Subcutaneous adipose tissue (tissue), 4 donors: ENCODE results near the gene TRIP12. TPM values are rescaled to one million over a fixed set of nuclear protein-coding genes. Genes with fewer than 3 reads are reported as not detected.

Experiments
- total RNA-seq, 4 donors: library from RNA; depleted of rRNA; stranded (reverse); fragments of >200 nt; gene quantifications; one replicate each; pipeline ENCODE4 v1.1.0, GENCODE V29; 2016
- TF ChIP-seq, protein P1 (sequence below): fragments of 450-650 bp; IDR thresholded peaks from one replicate; pipeline ENCODE4 v1.5.1; 2016; ENCODE audit warnings: low read depth, mild to moderate bottlenecking, control low read depth, antibody characterized with exemption, moderate library complexity

TRIP12 gene
- total RNA-seq, 4 donors from 2014 or later: 202 to 249 (median 216) TPM

- TF ChIP-seq, protein P1, sequence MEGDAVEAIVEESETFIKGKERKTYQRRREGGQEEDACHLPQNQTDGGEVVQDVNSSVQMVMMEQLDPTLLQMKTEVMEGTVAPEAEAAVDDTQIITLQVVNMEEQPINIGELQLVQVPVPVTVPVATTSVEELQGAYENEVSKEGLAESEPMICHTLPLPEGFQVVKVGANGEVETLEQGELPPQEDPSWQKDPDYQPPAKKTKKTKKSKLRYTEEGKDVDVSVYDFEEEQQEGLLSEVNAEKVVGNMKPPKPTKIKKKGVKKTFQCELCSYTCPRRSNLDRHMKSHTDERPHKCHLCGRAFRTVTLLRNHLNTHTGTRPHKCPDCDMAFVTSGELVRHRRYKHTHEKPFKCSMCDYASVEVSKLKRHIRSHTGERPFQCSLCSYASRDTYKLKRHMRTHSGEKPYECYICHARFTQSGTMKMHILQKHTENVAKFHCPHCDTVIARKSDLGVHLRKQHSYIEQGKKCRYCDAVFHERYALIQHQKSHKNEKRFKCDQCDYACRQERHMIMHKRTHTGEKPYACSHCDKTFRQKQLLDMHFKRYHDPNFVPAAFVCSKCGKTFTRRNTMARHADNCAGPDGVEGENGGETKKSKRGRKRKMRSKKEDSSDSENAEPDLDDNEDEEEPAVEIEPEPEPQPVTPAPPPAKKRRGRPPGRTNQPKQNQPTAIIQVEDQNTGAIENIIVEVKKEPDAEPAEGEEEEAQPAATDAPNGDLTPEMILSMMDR: no peak
Measured at GRCh38 chr2:229798446-229799155, 123.2 kb downstream of the TRIP12 start.

GRCh38 chr2:229795058-229795457 lies 126.8 kb downstream of the TRIP12 start:
- TF ChIP-seq, protein P1: no peak

DNA sequence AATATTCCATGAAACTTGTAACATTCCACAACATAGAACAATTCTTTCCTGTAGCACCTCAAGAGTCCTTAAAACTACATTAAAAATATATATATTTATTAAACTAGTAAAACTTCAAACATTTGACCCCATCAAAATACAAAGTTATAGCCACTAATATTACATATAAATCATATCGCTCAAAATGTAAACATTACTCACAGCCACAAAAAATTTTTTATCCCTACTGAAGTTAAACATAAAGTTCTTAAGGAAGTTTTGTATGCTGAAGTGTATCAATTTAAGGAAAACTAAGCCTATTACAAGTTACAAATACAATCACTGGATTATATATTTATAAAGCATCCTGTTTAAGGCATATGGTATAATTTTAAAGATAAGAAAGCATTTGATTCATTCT lies 127.2 kb downstream of the TRIP12 start:
- TF ChIP-seq, protein P1: no peak

GRCh38 chr2:229784791-229785190 lies 137.0 kb downstream of the TRIP12 start:
- TF ChIP-seq, protein P1: no peak

DNA sequence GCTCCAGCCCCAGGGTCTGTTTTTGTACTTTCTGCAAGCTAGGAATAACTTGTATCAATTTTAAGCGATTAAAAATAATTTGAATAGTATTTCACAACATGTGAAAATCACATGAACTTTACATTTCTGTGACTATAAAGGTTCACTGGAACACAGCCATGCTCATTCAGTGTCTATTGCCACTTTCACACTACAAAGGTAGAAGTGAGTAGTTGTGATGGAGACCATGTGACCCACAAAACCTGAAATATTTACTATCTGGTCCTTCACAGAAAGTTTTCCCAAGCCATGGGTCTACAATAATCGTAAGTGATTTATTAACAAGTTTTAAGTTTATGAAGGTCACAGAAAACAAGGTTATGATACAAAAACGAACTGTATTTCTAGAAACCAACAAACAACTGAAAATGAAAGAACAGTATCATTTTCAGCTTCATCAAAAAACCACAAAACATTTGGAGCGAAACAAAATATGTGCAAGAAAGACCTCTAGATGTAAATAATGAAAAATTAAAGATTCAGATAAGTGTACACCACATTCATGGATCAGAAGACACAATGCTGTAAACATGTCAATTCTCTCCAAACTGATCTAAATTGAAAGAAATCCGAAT lies 138.6 kb downstream of the TRIP12 start:
- TF ChIP-seq, protein P1: no peak

DNA sequence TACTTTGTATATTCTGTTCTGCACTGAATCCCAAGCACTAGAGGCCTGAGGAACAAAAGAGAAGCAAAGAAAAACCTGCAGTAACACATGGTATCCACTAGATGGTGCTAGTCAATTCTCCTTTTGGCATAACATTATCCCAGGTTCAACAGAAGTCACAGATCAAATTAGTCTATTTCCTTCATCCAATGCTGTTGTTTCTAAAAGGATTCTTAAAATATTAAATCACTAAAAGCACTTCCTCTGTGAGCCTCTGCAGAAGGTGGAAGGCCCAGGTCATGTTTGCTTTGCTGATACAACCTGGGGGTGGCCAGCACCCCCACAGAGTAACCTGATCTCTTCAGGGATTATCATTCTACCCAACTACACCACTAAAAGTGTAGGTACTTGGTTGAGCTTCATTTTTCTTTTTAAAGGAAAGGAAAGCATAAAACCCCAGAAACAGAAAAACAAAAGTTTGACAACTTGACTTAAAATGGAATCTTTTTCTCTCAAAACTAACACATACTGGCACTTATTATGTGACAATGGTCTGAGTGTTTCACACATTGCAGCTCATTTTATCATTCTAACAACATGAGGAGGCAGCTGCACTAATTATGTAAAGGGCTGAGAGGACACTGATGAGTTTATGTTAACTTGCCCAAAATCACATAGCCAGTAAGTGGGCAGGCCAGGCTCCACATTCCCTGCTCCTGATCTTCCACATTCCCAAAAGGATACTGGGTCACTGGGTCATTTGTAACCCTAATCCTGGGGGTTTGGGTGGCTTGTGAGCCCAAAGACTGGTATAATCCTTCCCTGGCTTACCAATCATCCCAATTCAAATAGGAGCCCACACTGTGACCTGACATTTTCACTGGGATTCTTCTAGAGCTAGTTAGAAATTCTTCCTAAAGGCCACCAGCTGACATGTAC lies 140.7 kb downstream of the TRIP12 start:
- TF ChIP-seq, protein P1: no peak

GRCh38 chr2:229779650-229780049 lies 142.2 kb downstream of the TRIP12 start:
- TF ChIP-seq, protein P1: no peak
